ENCODE results near the gene ITGA11.

DNA sequence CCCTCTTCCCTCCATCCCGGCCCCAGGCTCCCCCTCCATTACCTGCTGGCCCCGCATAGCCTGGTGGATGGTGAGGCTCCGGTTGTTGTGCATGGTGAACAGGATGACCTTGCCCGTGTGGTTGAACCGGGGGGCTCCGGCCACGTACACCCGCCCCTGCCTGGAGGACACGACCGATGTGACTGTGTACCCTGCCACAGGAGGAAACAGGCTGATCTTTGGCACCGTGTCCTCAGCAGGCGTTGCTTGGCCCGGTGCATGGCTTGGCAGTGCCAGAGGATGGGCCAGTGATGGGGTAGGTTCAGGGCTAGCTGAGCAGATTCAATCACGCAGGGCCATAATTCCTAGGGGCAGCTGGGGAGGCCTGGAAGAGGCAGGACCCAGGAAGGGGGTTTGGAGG, 96.3 kb downstream of the ITGA11 start:
- TF ChIP-seq, protein P1, sequence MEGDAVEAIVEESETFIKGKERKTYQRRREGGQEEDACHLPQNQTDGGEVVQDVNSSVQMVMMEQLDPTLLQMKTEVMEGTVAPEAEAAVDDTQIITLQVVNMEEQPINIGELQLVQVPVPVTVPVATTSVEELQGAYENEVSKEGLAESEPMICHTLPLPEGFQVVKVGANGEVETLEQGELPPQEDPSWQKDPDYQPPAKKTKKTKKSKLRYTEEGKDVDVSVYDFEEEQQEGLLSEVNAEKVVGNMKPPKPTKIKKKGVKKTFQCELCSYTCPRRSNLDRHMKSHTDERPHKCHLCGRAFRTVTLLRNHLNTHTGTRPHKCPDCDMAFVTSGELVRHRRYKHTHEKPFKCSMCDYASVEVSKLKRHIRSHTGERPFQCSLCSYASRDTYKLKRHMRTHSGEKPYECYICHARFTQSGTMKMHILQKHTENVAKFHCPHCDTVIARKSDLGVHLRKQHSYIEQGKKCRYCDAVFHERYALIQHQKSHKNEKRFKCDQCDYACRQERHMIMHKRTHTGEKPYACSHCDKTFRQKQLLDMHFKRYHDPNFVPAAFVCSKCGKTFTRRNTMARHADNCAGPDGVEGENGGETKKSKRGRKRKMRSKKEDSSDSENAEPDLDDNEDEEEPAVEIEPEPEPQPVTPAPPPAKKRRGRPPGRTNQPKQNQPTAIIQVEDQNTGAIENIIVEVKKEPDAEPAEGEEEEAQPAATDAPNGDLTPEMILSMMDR (IDR thresholded peaks at IDR 0.05), result no peak
- no peak for TF ChIP-seq POLR2A (IDR thresholded peaks at IDR 0.05; ENCODE audit: low read depth)
- TF ChIP-seq POLR2AphosphoS5 (IDR thresholded peaks at IDR 0.05), result no peak
